ENCODE data around the gene EIF2D. TPM values are rescaled to one million over a fixed set of nuclear protein-coding genes. Genes with fewer than 3 reads are reported as not detected.

EIF2D gene
- polyA plus RNA-seq, 2 donors, result 34.1 to 34.3 TPM

- Histone ChIP-seq H3K27me3 (ENCODE audit: control insufficient read depth in 1 of 2, insufficient read depth in 2 of 2, low read length in 2 of 2) (no peaks in the 10 kb centered on the region), H3K9me3 (ENCODE audit: control insufficient read depth in 2 of 2, insufficient read depth in 1 of 2, low read depth in 1 of 2, low read length in 1 of 2) (no peaks in the 10 kb centered on the region), H3K4me1 (ENCODE audit: control insufficient read depth in 2 of 2, insufficient read depth in 2 of 2, low read length in 1 of 2) (peaks cover 6 to 12% of the 10 kb centered on the region in 2 donors), H3K36me3 (ENCODE audit: control insufficient read depth in 2 of 2, insufficient read depth in 2 of 2, low read length in 1 of 2) (no peaks in the 10 kb centered on the region), H3K4me3 (ENCODE audit: low read depth in 1 of 2, low read length in 2 of 2) (no peak overlapping the region), H3K27ac (ENCODE audit: low read depth in 2 of 2, low read length in 1 of 2) (peak overlapping the region in 1 of 2 donors; percentile 14)
- WGBS, 2 donors, result 56 to 59% methylated on average over 7 of the region's 7 CpGs
Observed at GRCh38 chr1:206556047-206556749, 56.1 kb downstream of the EIF2D start.

DNA sequence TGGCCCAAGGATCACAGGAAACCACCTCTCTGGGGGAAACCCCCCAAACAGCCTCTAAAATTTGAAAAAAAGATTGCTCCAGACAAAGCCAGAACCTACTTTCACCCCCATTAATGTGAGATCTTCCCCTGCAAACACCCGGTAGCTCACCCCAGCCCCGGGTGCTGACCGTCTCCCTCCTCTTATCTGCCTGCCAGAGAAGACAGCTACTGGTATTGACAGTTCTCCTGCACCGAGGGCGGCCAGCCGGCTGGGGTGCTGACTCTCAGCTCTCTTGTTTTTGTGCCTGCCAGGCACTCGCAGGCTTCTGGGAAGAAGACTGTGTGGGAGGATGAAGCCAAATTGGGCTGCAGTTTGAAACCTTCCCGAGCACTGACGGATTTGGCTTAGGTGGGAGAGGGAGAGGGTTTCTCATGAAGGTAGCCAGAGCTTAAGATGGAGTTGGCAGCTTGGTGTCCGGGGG is 56.8 kb downstream of the EIF2D start:
- Histone ChIP-seq H3K27me3 (ENCODE audit: control insufficient read depth in 1 of 2, insufficient read depth in 2 of 2, low read length in 2 of 2) (no peaks in the 10 kb centered on the region), H3K27ac (ENCODE audit: low read depth in 2 of 2, low read length in 1 of 2) (peak overlapping the region in 1 of 2 donors; percentile 14), H3K4me3 (ENCODE audit: low read depth in 1 of 2, low read length in 2 of 2) (no peak overlapping the region), H3K9me3 (ENCODE audit: control insufficient read depth in 2 of 2, insufficient read depth in 1 of 2, low read depth in 1 of 2, low read length in 1 of 2) (no peaks in the 10 kb centered on the region), H3K36me3 (ENCODE audit: control insufficient read depth in 2 of 2, insufficient read depth in 2 of 2, low read length in 1 of 2) (no peaks in the 10 kb centered on the region), H3K4me1 (ENCODE audit: control insufficient read depth in 2 of 2, insufficient read depth in 2 of 2, low read length in 1 of 2) (peaks cover 6 to 12% of the 10 kb centered on the region in 2 donors)
- 28 to 47% methylated on average over 10 of the region's 10 CpGs for WGBS, 2 donors

DNA sequence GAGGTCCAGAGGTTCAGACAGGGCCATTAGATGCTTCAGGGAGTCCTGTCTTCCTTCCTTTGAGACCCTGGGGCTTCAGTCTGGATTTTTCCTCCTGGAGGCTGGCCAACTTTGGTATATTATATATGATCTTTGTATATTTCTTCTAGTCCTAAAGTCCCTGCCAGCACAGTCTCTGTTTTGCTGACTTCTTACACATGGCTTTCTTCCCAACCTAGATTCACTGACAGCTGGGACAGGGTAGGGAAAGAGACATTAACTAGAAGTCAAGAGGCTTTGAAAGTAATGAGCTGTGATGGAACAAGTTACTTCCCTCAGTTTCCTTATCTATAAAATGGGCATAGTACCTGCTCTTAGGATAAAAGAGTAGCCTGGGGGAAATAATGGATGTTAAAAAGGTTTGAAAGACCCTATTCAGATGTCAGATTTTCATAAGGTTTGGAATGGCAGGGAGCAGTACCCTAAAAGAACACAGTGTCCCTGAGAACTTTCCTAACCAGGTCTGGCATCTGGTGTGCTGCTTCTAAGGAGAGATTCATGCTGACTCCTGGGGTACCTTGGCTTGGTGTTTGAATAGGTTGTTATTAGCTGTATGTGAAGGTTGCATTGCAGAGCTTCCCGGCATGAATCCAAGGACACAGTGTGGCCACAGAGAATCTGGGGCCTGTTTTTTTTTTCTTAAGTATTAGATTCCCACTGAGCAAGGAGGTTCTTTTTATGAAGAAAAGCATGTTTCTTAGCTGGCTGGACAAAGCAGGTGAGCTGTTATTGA is 57.4 kb downstream of the EIF2D start:
- 86 to 89% methylated on average over 1 of the region's 1 CpG for WGBS, 2 donors
- Histone ChIP-seq H3K36me3 (ENCODE audit: control insufficient read depth in 2 of 2, insufficient read depth in 2 of 2, low read length in 1 of 2) (no peaks in the 10 kb centered on the region), H3K4me1 (ENCODE audit: control insufficient read depth in 2 of 2, insufficient read depth in 2 of 2, low read length in 1 of 2) (peaks cover 3 to 12% of the 10 kb centered on the region in 2 donors), H3K9me3 (ENCODE audit: control insufficient read depth in 2 of 2, insufficient read depth in 1 of 2, low read depth in 1 of 2, low read length in 1 of 2) (no peaks in the 10 kb centered on the region), H3K27me3 (ENCODE audit: control insufficient read depth in 1 of 2, insufficient read depth in 2 of 2, low read length in 2 of 2) (no peaks in the 10 kb centered on the region), H3K27ac (ENCODE audit: low read depth in 2 of 2, low read length in 1 of 2) (no peak overlapping the region), H3K4me3 (ENCODE audit: low read depth in 1 of 2, low read length in 2 of 2) (no peak overlapping the region)

DNA sequence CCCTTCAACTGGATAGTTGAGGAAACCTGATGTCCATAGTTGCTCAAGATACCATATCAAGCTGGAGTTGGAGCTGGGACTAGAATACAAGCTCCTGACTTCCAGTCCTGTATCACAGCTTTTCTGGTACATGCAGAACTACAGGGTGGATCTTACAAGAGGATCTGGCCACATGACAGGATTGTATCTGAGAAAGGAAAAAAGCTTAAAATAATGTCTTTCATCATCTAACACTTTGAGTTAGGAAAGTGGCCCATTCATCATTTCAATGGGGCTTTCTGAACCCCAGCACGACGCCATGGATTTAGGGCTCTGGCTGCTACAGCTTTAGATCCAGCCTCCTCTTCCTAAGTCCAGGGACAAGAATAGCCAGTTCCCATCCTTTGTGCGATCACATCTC is 58.1 kb downstream of the EIF2D start:
- Histone ChIP-seq H3K27me3 (ENCODE audit: control insufficient read depth in 1 of 2, insufficient read depth in 2 of 2, low read length in 2 of 2) (no peaks in the 10 kb centered on the region), H3K27ac (ENCODE audit: low read depth in 2 of 2, low read length in 1 of 2) (no peak overlapping the region), H3K9me3 (ENCODE audit: control insufficient read depth in 2 of 2, insufficient read depth in 1 of 2, low read depth in 1 of 2, low read length in 1 of 2) (no peaks in the 10 kb centered on the region), H3K4me3 (ENCODE audit: low read depth in 1 of 2, low read length in 2 of 2) (no peak overlapping the region), H3K4me1 (ENCODE audit: control insufficient read depth in 2 of 2, insufficient read depth in 2 of 2, low read length in 1 of 2) (peaks cover 3 to 12% of the 10 kb centered on the region in 2 donors), H3K36me3 (ENCODE audit: control insufficient read depth in 2 of 2, insufficient read depth in 2 of 2, low read length in 1 of 2) (no peaks in the 10 kb centered on the region)
- WGBS, 2 donors, result 78 to 85% methylated on average over 3 of the region's 3 CpGs

DNA sequence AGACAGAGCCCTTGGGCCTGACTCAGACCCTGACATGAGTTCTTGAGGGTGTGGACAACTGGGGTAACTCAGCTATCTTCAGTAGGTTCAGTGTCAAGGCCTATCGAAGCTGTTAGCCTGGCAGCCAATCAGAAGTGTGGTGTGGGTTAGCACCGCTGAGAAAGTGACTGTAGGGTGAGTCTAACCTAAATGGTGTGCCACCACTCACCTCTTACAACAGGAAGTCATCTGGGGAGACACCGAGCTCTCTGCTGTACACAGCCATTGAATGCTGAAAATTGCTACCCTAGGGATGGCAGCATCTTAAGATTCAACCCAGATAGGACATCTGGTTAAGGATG is 60.3 kb downstream of the EIF2D start:
- 84% methylated on average over 3 of the region's 3 CpGs for WGBS, 2 donors
- H3K9me3 ChIP-seq (ENCODE audit: control insufficient read depth in 2 of 2, insufficient read depth in 1 of 2, low read depth in 1 of 2, low read length in 1 of 2), result no peaks in the 10 kb centered on the region
- no peaks in the 10 kb centered on the region for H3K27me3 ChIP-seq (ENCODE audit: control insufficient read depth in 1 of 2, insufficient read depth in 2 of 2, low read length in 2 of 2)
- no peaks in the 10 kb centered on the region for H3K36me3 ChIP-seq (ENCODE audit: control insufficient read depth in 2 of 2, insufficient read depth in 2 of 2, low read length in 1 of 2)
- no peak overlapping the region for H3K27ac ChIP-seq (ENCODE audit: low read depth in 2 of 2, low read length in 1 of 2)
- H3K4me1 ChIP-seq (ENCODE audit: control insufficient read depth in 2 of 2, insufficient read depth in 2 of 2, low read length in 1 of 2), result peaks cover 3 to 13% of the 10 kb centered on the region in 2 donors
- H3K4me3 ChIP-seq (ENCODE audit: low read depth in 1 of 2, low read length in 2 of 2), result no peak overlapping the region

DNA sequence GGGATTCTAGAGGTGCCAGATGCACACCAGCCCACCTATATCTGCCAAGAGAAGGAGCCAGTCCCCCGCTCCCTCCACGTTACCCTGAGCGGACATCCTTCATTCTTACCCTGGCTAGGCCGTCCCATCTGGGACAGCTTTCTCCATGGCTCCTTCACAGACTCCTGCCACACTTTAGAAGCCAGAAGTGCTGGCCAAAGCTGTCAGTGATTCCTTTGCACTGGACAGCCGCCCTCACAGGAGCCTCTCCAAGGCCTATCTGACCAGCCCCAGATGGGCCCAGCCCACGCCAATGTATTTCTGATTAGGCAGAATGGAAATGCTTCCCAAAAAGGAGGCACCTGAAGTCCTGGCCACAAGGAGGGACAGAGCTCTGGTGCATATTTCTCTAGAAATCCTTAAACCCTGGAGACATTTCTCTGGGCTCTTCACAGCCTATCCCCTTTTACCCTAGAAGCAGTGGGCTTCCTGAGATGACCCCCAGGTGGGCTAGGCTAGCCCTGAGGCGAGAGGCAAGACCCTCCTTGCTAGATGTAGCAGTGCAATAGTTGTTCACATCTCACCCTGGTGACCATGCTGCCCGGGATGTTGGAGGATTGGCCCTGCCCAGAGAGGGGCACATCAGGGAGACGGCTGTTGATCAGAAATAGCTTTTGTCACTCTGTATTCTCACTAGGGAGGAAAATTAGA is 60.8 kb downstream of the EIF2D start:
- H3K27ac ChIP-seq (ENCODE audit: low read depth in 2 of 2, low read length in 1 of 2), result no peak overlapping the region
- 92 to 93% methylated on average over 9 of the region's 9 CpGs for WGBS, 2 donors
- no peaks in the 10 kb centered on the region for H3K27me3 ChIP-seq (ENCODE audit: control insufficient read depth in 1 of 2, insufficient read depth in 2 of 2, low read length in 2 of 2)
- H3K4me1 ChIP-seq (ENCODE audit: control insufficient read depth in 2 of 2, insufficient read depth in 2 of 2, low read length in 1 of 2), result peaks cover 3 to 9% of the 10 kb centered on the region in 2 donors
- H3K4me3 ChIP-seq (ENCODE audit: low read depth in 1 of 2, low read length in 2 of 2), result no peak overlapping the region
- no peaks in the 10 kb centered on the region for H3K9me3 ChIP-seq (ENCODE audit: control insufficient read depth in 2 of 2, insufficient read depth in 1 of 2, low read depth in 1 of 2, low read length in 1 of 2)
- H3K36me3 ChIP-seq (ENCODE audit: control insufficient read depth in 2 of 2, insufficient read depth in 2 of 2, low read length in 1 of 2), result no peaks in the 10 kb centered on the region

- no peaks in the 10 kb centered on the region for H3K27me3 ChIP-seq (ENCODE audit: control insufficient read depth in 1 of 2, insufficient read depth in 2 of 2, low read length in 2 of 2)
- no peak overlapping the region for H3K27ac ChIP-seq (ENCODE audit: low read depth in 2 of 2, low read length in 1 of 2)
- H3K4me1 ChIP-seq (ENCODE audit: control insufficient read depth in 2 of 2, insufficient read depth in 2 of 2, low read length in 1 of 2), result peaks cover 0 to 2% of the 10 kb centered on the region in 2 donors
- no peak overlapping the region for H3K4me3 ChIP-seq (ENCODE audit: low read depth in 1 of 2, low read length in 2 of 2)
- no peaks in the 10 kb centered on the region for H3K36me3 ChIP-seq (ENCODE audit: control insufficient read depth in 2 of 2, insufficient read depth in 2 of 2, low read length in 1 of 2)
- WGBS, 2 donors, result 81 to 83% methylated on average over 2 of the region's 2 CpGs
- H3K9me3 ChIP-seq (ENCODE audit: control insufficient read depth in 2 of 2, insufficient read depth in 1 of 2, low read depth in 1 of 2, low read length in 1 of 2), result no peaks in the 10 kb centered on the region
Observed at GRCh38 chr1:206550446-206550845, 61.8 kb downstream of the EIF2D start.

DNA sequence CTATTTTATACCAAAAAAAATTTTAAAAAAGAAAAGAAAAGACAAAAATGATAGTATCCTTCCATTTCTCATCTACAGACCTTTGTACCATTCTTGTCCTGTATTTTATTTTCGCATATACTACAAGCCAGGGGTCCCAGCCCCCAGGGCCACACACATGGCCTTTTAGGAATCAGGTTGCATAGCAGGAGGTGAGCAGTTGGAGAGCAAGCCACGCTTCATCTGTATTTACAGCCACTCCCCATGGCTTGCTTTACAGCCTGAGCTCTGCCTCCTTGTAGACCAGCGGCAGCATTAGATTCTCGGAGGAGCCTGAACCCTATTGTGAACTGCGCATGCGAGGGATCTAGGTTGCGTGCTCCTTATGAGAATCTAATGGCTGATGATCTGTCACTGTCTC is 65.2 kb downstream of the EIF2D start:
- no peak overlapping the region for H3K4me3 ChIP-seq (ENCODE audit: low read depth in 1 of 2, low read length in 2 of 2)
- peaks cover 0 to 1% of the 10 kb centered on the region in 2 donors for H3K36me3 ChIP-seq (ENCODE audit: control insufficient read depth in 2 of 2, insufficient read depth in 2 of 2, low read length in 1 of 2)
- H3K9me3 ChIP-seq (ENCODE audit: control insufficient read depth in 2 of 2, insufficient read depth in 1 of 2, low read depth in 1 of 2, low read length in 1 of 2), result no peaks in the 10 kb centered on the region
- no peak overlapping the region for H3K27ac ChIP-seq (ENCODE audit: low read depth in 2 of 2, low read length in 1 of 2)
- no peaks in the 10 kb centered on the region for H3K27me3 ChIP-seq (ENCODE audit: control insufficient read depth in 1 of 2, insufficient read depth in 2 of 2, low read length in 2 of 2)
- 87 to 93% methylated on average over 7 of the region's 7 CpGs for WGBS, 2 donors
- H3K4me1 ChIP-seq (ENCODE audit: control insufficient read depth in 2 of 2, insufficient read depth in 2 of 2, low read length in 1 of 2), result peaks cover 0 to 4% of the 10 kb centered on the region in 2 donors

DNA sequence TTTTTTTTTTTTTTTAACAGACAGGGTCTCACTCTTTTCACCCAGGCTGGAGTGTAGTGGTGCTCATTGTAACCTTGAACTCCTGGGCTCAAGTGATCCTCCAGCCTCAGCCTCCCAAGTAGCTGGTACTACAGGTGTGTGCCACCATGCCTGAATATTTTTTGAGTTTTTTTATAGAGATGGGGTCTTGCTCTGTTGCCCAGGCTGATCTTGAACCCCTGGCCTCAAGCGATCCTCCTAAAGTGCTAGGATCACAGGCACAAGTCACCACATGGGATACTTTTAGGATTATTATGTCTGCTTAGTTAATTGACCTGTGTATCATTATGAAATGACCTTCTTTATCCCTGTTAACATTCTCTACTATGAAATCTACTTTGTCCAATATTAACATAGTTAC is 66.9 kb downstream of the EIF2D start:
- peaks cover under 1 to 4% of the 10 kb centered on the region in 2 donors for H3K4me1 ChIP-seq (ENCODE audit: control insufficient read depth in 2 of 2, insufficient read depth in 2 of 2, low read length in 1 of 2)
- peaks cover 0 to 4% of the 10 kb centered on the region in 2 donors for H3K36me3 ChIP-seq (ENCODE audit: control insufficient read depth in 2 of 2, insufficient read depth in 2 of 2, low read length in 1 of 2)
- no peak overlapping the region for H3K4me3 ChIP-seq (ENCODE audit: low read depth in 1 of 2, low read length in 2 of 2)
- no peak overlapping the region for H3K27ac ChIP-seq (ENCODE audit: low read depth in 2 of 2, low read length in 1 of 2)
- no peaks in the 10 kb centered on the region for H3K27me3 ChIP-seq (ENCODE audit: control insufficient read depth in 1 of 2, insufficient read depth in 2 of 2, low read length in 2 of 2)
- H3K9me3 ChIP-seq (ENCODE audit: control insufficient read depth in 2 of 2, insufficient read depth in 1 of 2, low read depth in 1 of 2, low read length in 1 of 2), result no peaks in the 10 kb centered on the region
- WGBS, 2 donors, result 85 to 98% methylated on average over 1 of the region's 1 CpG
